ENCODE measurements around the gene REV3L.

Gene REV3L

DNA sequence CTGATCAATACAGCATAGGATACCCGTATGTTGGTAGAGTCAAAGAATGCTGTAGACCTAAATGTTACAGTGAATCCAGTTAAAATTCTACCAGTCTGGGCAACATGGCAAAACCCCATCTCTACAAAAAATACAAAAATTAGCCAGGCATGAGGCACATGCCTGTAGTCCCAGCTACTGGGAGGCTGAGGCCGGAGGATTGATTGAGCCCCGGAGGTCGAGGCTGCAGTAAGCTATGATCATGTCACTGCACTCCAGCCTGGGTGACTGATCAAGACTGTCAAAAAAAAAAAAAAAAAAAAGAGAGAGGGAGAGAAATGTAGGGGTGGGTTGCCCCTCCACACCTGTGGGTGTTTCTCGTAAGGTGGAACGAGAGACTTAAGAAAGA lies 228.2 kb downstream of the REV3L start:
- DNase-seq, result no peak

DNA sequence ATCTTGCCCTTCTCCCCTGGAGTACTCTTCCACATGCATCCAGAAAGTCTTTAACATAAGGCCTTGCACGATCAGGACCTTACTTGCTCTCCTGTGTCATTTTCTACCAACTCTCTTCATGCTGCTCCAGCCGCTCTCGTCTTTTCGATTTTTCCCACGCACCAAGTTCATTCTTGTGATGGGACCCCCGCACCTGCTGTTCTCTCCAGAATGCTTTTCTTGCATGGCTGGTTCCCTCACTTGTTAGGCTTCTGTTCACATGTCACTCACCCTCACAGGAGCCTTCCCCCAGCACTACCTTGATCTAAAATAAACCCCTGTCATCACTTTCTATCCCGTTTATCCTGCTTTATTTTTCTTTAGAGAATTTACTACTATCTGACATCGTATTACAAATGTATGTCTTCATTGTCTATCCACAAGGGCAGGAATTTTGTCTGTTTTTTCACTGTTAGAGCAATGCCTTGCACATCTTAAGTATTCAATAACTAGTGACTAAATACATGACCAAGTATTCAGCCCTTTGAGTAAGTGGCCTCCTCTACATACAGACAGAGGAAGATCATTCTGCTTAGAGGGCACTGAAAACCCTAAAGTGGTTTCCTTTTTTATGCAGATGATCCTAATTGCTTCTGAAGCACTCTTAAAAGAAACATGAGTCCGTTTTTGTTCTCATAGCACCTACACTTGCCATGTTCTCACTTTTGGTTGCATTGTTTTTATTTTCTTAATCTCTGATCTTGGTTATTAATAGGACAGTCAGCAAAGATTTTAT lies 228.8 kb downstream of the REV3L start:
- DNase-seq, result no peak

DNA sequence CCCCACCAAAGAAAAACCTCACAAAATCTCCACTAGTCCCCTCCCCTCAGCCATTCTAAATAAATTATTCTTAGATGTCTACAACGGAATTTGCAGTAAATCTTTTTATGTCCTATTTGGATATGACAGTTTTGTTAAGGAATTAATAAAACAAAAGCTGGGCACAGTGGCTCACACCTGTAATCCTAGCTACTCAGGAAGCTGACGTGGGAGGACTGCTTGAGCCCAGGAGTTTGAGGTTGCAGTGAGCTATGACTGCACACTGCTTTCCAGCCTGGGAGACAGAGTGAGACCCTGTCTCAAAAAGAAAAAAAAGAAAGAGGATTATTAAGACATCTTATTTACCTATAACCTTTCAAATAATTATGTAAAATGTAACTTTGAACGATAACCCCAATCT lies 230.3 kb downstream of the REV3L start:
- DNase-seq, result no peak

DNA sequence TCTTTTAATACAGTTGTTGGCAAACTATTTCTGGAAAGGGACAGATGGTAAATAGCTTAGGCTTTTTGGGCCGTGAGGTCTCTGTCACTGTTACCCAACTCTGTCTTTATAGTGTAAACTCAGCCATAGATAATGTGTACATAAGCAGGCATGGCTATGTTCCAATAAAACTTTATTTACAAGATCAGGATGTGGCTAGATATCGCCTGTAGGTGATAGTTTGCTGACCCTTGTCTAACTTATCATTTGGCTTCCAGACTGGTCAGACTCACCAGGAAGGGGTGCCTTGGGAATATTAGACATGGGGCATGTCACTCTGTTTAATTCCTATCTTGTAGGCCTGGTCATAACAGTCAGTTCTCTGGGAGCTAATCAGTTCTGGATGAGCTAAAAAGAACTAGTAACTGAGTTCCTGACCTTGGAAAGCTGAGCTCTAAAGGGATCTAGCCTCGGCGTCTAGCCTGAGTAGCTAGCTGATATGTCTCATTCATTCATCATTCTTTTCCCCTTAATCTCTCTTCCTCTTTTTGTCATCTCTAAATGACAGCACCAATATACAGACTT lies 232.1 kb downstream of the REV3L start:
- no peak for DNase-seq

Measured in hippocampal formation (tissue), 2 donors.